HG03097 (cell line): ENCODE results near the gene TSPAN14.

ENCODE experiments used
- ATAC-seq: cut with Tn5 transposase; IDR thresholded peaks from one replicate; pipeline ENCODE4 v1.9.1; 2021; ENCODE audit not compliant: unreplicated experiment, low FRiP score

The TSPAN14 gene

DNA sequence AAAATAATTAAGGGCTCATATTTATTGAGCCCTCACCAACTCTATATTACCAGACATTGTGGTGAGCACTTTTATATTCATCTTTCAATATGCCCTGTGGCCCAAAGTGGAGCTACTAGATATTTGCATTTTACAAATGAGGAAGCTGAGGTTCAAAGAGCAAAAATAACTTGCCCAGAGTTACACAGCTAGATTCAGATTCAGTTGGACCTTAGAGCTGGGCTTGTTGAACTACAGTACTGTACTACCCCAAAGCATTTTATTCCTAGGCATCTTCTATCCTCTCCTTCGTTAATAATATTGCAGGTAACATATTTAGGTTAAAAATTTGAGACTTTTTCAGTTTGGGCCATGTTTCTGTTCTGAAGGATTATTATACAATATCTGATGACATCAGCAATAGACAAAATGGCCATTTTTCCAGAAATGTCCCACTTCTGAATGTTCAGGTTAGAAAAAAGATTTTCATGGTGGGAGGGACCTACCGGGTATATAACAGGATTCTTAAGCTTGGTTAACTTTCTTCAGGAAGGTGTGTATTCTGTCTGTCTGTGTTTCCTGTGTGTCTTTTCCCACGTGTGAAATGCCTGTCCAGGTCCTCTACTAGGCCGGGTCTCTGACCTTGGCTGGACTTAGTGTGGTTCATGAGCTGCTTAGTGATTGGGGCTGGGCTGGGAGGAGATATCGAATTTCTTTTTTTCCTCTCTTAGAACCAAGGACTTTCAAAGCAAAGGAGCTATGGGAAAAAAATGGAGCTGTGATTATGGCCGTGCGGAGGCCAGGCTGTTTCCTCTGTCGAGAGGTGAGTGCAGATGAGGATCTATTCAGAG is 32.2 kb upstream of the TSPAN14 start:
- ATAC-seq: no peak

DNA sequence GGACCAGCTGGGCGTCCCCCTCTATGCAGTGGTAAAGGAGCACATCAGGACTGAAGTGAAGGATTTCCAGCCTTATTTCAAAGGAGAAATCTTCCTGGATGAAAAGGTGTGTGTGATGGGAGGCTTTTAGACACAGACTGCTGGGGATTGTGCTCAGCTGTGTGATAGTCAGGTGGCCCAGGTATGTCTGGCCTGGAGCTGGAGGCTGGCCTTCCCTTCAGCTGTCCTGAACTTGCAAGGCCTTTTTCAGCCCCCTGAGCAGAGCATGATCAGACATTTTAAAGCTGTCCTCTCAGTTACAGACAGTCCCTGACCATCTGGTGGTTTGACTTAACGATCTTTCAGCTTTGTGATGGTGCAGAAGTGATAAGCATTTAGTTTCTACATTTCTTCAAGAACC is 28.2 kb upstream of the TSPAN14 start:
- ATAC-seq: no peak

DNA sequence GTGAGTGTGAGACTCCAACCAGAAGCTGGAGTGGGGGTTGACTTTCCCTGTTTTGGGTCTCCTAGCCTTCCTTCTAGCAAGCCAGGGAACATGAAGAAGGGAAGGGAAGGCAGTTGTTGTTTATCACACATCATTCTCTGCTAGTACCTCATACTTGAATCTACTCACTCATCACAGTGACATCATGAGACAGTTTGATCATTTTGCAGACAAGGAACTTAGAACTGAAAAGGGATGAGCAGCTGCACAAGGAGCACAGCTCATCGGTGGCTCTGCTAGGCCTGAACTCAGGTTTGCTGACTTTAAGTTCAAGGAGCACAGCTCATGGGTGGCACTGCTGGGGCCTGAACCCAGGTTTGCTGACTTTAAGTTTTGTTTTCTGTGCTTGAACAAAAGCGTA is 26.6 kb upstream of the TSPAN14 start:
- ATAC-seq: no peak

DNA sequence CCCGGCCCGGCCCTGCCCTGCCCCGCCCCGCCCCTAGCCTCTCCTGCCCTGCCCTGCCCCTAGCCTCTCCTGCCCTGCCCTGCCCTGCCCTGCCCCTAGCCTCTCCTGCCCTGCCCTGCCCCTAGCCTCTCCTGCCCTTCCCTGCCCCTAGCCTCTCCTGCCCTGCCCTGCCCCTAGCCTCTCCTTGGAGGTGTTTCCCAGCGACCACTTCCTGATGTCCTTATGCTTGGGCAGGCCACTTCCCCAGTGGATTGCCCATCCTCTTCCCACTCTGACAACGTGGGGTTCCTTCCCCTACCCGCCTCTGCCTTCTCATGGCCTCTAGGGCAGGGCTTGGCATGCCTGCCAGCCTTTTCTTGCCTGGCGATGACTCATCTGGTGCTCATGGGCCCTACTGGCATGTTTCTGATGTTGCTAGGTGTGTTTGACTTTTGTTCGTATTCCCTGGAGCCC is 24.6 kb upstream of the TSPAN14 start:
- ATAC-seq: no peak

DNA sequence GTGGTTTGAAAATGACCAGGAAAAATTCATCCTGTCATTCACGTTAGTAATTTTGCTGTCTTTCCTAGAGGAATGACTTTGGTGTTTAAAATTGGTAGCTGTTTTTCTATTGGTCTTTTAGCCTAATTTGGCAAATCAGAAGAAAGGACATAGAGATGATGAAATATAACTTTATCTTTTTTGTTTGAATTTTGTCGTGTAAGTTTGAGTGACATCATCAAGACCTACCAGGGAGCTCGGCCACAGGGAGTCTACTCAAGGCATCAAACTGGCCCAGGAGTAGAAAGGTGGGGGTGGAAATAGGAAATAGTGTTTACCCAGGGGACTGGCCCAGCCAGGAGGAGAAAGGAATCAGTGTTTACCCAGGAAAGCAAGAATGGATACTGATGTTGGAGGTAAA is 21.0 kb upstream of the TSPAN14 start:
- no peak for ATAC-seq

DNA sequence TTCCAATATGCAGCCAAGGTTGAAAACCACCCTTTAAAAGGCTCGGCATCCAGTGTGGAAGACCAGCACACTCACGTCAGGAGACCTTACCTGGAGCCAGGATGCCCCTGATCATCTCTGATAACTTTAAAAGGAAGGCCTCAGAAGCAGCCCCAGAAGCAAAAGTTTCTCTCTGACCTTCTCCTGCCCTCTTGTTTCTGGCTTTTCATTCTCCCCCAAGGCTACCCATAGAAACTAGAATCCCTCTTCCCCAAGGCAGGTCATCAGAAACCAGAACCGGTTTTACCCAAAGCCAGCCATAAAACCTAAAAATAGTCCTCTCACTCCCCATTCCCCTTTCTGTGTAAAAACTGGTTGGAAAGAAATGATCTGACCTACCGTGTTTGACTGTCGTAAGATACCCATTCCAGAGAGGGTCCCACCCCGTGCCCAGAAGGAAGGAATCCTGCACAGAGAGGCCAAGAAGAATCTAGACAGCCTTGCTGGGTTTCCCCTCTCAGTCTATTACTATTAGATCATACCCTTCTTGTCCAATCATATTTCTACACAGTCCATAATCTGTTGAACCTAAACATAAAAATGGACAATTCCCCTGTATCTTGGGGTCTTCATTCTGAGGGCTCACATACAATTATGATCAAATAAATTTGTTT is 17.5 kb upstream of the TSPAN14 start:
- ATAC-seq: no peak

- no peak for ATAC-seq
Observed at GRCh38 chr10:80437227-80437626, 16.9 kb upstream of the TSPAN14 start.

DNA sequence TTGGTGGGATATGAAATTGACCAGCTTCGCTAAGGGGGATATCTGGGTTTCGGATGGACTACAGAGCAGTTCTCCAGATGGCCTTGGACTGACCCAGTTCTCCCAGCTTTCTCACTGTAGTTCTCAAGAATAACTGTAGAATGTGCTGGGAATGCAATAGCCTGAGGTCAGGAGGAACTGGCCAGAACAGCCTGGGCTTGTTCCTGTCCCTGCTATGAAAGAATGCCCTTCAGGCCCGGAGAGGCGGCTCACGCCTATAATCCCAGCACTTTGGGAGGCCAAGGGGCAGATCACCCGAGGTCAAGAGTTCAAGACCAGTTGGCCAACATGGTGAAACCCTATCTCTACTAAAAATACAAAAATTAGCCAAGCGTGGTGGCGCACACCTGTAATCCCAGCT is 12.3 kb upstream of the TSPAN14 start:
- no peak for ATAC-seq

DNA sequence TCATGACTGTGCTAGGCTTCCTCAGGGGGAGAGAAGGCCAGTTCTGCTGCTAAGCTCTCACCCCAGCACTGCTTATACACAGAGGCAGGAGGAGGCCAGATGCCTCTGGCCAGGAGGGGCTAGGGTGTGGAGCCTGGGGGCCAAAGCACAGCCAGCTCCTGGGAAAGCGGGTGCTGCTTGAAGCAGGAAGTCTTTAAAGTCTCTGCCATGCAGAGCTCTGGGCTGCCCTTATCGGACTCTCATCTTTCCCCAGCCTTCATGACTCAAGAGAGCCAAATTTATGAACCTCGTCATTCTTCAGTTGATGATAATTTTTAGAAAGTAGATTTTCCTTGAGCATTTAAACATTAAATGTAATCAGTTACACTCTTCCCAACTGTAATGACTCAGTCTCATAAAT is 11.2 kb upstream of the TSPAN14 start:
- no peak for ATAC-seq

GRCh38 chr10:80443531-80443974 is 10.6 kb upstream of the TSPAN14 start:
- ATAC-seq: peak; percentile 43

DNA sequence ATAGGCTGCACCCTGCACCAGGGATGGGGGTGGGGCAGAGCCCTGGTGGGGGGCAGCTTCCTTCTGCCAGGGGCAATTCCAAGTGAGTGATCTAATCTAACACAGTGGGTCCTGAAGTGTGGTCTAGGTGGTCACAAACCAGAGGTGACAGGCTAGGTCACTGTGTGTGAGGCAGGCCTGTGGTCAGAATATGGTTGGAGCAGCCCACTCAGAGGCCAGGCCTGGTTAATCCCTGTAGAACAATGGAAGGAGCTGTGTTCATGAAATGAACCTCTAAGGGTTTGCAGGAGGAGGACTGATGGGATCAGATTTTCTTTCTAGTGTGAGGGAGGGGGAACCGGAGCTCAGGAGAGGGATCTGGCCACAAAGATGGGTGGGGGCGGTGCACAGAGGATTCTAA is 10.0 kb upstream of the TSPAN14 start:
- ATAC-seq: no peak

GRCh38 chr10:80444646-80445319 is 9.3 kb upstream of the TSPAN14 start:
- ATAC-seq: peak; percentile 84

DNA sequence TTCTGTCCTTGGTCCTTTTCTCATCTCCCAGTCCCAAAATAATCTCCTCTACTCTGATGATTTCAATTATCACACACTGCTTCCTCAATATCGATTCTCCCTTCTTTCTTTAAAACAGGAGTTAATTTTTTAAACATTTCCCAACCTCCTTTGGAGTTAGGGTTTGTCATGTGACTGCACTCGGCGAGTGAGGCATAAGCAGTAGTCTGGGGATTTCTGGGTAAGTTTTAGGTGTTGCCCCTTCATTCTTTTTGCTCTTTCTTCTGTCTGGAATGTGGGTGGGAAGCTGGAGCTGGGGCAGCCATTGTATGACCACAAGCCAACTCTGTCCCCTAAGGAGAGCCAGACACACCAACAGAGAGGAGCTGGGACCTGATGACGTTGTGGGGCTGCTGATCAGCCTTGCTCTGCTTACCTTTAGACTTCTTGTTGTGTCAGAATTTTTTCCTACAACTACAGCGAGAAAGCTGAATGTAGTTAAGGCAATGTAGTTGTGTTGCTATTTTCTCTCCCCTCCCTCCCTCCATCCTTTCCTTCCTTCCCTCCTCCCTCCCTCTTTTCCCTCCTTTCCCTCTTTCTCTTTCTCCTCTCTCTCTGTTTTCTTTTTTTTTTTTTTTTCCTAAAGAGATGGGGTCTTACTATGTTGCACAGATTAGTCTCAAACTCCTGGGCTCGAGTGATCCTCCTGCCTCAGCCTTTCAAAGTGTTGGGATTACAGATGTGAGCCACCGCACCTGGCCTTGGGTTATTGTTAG is 6.5 kb upstream of the TSPAN14 start:
- no peak for ATAC-seq

DNA sequence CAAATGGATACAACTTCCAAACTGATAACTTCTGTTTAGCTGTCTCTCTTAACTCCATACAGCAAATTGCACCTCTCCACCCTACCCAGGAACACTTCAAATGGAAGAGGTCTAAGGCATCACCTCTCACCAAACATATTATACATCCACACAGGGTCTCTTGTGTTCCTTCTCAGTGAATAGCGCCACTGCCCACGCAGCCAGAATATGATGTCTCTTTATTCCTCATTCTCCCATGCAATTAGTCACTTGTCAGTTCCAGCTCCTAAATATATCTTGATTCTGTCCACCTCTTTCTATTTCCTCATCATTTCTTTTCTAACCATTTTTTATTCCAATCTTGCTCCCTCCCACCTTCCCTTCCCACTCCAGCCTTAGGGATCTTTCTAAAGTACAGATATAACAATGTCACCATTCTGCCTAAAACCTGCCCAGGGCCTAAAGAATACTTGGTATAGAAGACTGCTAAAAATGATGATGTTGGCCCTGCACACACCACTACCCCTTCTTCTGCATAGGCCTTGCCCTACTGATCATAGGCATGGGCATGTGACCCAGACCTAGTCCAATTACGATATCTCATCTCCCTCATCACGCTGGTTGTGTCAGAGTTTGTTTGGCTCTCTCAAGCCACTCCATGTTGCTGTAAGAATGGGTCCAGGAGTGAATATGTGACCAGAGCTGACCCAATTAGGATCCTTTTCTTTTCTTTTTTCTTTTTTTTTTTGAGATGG is 5.7 kb upstream of the TSPAN14 start:
- no peak for ATAC-seq

GRCh38 chr10:80449520-80449919 is 4.6 kb upstream of the TSPAN14 start:
- no peak for ATAC-seq

GRCh38 chr10:80451132-80451531 is 3.0 kb upstream of the TSPAN14 start:
- ATAC-seq: no peak

- ATAC-seq: no peak
Observed at GRCh38 chr10:80452069-80452468, 2.0 kb upstream of the TSPAN14 start.

GRCh38 chr10:80452640-80453039 is 1.5 kb upstream of the TSPAN14 start:
- no peak for ATAC-seq

DNA sequence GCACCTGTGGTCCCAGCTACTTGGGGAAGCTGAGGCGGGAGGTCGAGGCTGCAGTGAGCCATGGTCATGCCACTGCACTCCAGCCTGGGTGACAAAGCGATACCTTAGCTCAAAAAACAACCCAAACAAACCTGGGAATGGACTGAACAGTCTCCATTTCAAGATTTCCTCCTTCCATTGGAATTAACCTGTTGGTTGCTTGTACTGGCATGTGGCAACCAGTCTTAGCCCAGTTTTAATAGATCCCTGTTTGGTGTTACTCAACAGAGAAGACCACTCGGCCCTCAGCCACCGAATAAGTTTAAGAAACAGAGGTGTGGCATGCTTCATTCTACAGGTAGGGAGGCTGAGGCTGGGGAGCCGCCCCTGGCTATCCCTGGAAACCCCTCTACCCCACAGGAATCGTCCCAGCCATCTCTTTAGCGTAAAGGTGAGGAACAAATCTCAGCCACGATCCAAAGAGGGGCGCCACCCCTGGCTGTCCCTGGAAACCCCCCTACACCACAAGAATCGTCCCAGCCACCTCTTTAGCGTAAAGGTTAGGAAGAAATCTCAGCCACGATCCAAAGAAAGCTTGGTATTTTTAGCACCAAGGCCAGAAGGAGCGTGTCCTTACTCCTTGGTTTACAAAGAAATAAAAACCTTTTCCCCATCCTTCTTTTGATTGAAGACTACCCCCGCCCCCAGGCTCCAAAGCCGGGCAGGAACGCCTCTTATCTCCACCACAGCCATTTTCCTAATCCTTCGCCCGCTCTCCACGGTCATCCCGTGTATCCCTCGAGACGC is 861 bp upstream of the TSPAN14 start:
- no peak for ATAC-seq
